DND-41 (cell line): Measurements from ENCODE around the gene MYO1D.

Experiments used
- ATAC-seq: fragments of 200-7000 bp; cut with Tn5 transposase; 3 replicates; pipeline ENCODE4 v1.9.1; 2021; ENCODE audit warnings: low read depth; ENCODE audit not compliant: insufficient read depth
- DNase-seq: peaks from one replicate; pipeline ENCODE4 v3.0.0-alpha.2; 2020
- H2AFZ ChIP-seq: 2 replicates; pipeline ENCODE4 v1.6.0; 2012; ENCODE audit warnings: low read depth, low read length
- H3K27ac ChIP-seq: 2 replicates; pipeline ENCODE4 v1.5.1; 2012; ENCODE audit warnings: low read length, inconsistent platforms
- H3K27me3 ChIP-seq: fragments of 200-600 bp; sonication (generic); 2 replicates; pipeline ENCODE4 v1.6.0; 2012; ENCODE audit warnings: low read length, mild to moderate bottlenecking, inconsistent platforms; ENCODE audit not compliant: insufficient read depth, poor library complexity
- H3K36me3 ChIP-seq: 2 replicates; pipeline ENCODE4 v1.5.1; 2012; ENCODE audit warnings: low read length, inconsistent platforms; ENCODE audit not compliant: insufficient read depth
- H3K4me1 ChIP-seq: 2 replicates; pipeline ENCODE4 v1.5.1; 2012; ENCODE audit warnings: mild to moderate bottlenecking, low read length; ENCODE audit not compliant: insufficient read depth
- H3K4me2 ChIP-seq: 2 replicates; pipeline ENCODE4 v1.6.0; 2012; ENCODE audit warnings: mild to moderate bottlenecking, moderate library complexity, low read length, inconsistent platforms; ENCODE audit not compliant: insufficient read depth
- H3K4me3 ChIP-seq, 2 experiments: fragments of 200-600 bp in 1 of 2; shearing (Covaris generic) in 1 of 2; 2 replicates each; pipeline ENCODE4 v1.5.1; 2012 to 2016; ENCODE audit warnings: inconsistent platforms in 2 of 2, low read length in 2 of 2, mild to moderate bottlenecking in 2 of 2, low read depth in 1 of 2, moderate library complexity in 1 of 2
- H3K79me2 ChIP-seq: 2 replicates; pipeline ENCODE4 v1.6.0; 2012; ENCODE audit warnings: low read length, inconsistent platforms; ENCODE audit not compliant: insufficient read depth
- H3K9ac ChIP-seq: 2 replicates; pipeline ENCODE4 v1.6.0; 2012; ENCODE audit warnings: low read depth, mild to moderate bottlenecking, inconsistent platforms, low read length, moderate library complexity
- H3K9me3 ChIP-seq: 2 replicates; pipeline ENCODE4 v1.5.1; 2012; ENCODE audit warnings: low read length, moderate library complexity, mild to moderate bottlenecking, inconsistent platforms; ENCODE audit not compliant: insufficient read depth, severe bottlenecking
- H4K20me1 ChIP-seq: 2 replicates; pipeline ENCODE4 v1.6.0; 2012; ENCODE audit warnings: low read length; ENCODE audit not compliant: insufficient read depth
- EZH2 ChIP-seq: IDR thresholded peaks from 3 replicates; pipeline ENCODE4 v1.6.1; 2012; ENCODE audit warnings: borderline replicate concordance, low read depth, mild to moderate bottlenecking, moderate library complexity, low read length, inconsistent platforms; ENCODE audit not compliant: severe bottlenecking
- TF ChIP-seq, protein P1 (sequence below): IDR thresholded peaks from 2 replicates; pipeline ENCODE4 v1.5.1; 2012; ENCODE audit warnings: borderline replicate concordance, low read length, moderate library complexity, mild to moderate bottlenecking; ENCODE audit not compliant: poor library complexity, severe bottlenecking; ENCODE audit errors: extremely low read depth

The MYO1D gene

DNA sequence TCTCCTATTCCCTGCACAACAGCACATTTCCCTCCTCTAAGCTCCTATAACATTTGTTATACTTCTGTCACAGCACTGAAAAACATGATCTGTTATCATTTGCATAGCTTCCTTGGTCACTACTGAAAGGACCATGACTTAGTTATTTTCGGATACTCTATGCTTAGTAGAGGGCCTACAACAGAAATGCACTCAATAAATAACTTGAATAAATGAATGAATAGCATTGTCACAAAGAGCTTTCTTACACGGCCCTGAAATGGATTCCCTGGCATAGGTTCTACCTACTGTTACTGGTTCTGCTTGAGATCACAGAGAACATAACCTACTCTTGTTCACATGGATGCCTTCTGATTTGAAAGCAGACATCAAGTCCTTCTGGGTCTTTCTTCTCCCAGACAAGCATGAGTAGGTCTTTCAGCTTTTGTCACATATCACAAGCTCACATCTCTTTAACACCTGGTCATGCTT, 41.6 kb downstream of the MYO1D start:
- H3K9me3 ChIP-seq = no peaks in the 10 kb centered on the region
- no peak for DNase-seq
- no peaks in the 10 kb centered on the region for H3K36me3 ChIP-seq
- no peaks in the 10 kb centered on the region for H3K79me2 ChIP-seq
- no peak overlapping the region for H3K4me3 ChIP-seq
- TF ChIP-seq, protein P1, sequence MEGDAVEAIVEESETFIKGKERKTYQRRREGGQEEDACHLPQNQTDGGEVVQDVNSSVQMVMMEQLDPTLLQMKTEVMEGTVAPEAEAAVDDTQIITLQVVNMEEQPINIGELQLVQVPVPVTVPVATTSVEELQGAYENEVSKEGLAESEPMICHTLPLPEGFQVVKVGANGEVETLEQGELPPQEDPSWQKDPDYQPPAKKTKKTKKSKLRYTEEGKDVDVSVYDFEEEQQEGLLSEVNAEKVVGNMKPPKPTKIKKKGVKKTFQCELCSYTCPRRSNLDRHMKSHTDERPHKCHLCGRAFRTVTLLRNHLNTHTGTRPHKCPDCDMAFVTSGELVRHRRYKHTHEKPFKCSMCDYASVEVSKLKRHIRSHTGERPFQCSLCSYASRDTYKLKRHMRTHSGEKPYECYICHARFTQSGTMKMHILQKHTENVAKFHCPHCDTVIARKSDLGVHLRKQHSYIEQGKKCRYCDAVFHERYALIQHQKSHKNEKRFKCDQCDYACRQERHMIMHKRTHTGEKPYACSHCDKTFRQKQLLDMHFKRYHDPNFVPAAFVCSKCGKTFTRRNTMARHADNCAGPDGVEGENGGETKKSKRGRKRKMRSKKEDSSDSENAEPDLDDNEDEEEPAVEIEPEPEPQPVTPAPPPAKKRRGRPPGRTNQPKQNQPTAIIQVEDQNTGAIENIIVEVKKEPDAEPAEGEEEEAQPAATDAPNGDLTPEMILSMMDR = no peak
- no peak for TF ChIP-seq EZH2
- peaks cover 3% of the 10 kb centered on the region for H3K27me3 ChIP-seq
- H2AFZ ChIP-seq = no peak overlapping the region
- H3K4me1 ChIP-seq = no peaks in the 10 kb centered on the region
- no peak overlapping the region for H3K27ac ChIP-seq
- no peak overlapping the region for H3K9ac ChIP-seq
- H4K20me1 ChIP-seq = no peaks in the 10 kb centered on the region
- no peak for ATAC-seq
- H3K4me2 ChIP-seq = no peak overlapping the region

DNA sequence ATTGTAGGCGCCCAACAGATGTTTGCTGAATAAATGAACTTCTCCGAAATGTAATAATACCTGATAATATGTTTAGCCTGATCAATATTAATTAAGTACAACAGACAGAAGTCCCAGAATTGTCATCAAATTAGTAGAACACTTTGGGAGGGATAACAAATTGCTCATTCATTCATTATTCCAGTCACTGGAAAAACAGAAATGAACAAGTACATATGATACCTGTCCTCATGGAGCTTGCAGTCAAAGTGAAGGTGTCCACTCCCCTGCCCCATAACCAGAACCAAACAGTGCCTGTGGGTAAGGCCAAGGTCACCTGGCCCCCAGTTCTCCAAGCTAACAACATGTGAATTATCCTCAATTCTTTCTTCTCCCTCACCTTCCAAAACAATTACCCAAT, 42.8 kb downstream of the MYO1D start:
- Histone ChIP-seq H3K9ac (no peak overlapping the region), H3K9me3 (no peaks in the 10 kb centered on the region), H3K36me3 (no peaks in the 10 kb centered on the region), H3K4me1 (no peaks in the 10 kb centered on the region), H3K4me2 (no peak overlapping the region), H3K79me2 (no peaks in the 10 kb centered on the region), H2AFZ (no peak overlapping the region), H3K27me3 (peaks cover 3% of the 10 kb centered on the region), H4K20me1 (no peaks in the 10 kb centered on the region), H3K4me3 (no peak overlapping the region), H3K27ac (no peak overlapping the region)
- TF ChIP-seq EZH2 = no peak
- TF ChIP-seq, protein P1 = no peak
- DNase-seq = no peak
- no peak for ATAC-seq

DNA sequence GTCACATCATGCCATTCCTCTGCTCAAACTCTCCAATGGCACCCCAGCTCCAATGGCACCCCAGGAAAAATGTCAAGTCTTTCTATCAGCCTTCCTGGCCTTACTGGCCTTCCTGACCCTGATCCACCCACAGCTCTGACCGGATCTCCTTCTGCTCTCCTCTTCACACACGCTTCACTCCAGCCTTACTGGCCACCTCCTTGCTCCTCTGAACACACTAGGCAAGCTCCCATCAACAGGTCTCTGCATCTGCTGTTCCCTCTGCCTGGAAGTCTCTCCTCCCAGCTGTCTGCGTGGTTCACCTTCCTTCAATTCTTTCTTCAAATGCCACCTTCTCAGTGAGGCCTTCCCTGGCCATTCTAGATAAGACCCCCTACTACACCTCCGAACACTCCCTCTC, 43.4 kb downstream of the MYO1D start:
- TF ChIP-seq, protein P1 = no peak
- no peak for TF ChIP-seq EZH2
- H3K4me2 ChIP-seq = no peak overlapping the region
- no peak overlapping the region for H3K9ac ChIP-seq
- no peaks in the 10 kb centered on the region for H3K79me2 ChIP-seq
- H3K4me1 ChIP-seq = no peaks in the 10 kb centered on the region
- no peaks in the 10 kb centered on the region for H4K20me1 ChIP-seq
- no peak for ATAC-seq
- no peak for DNase-seq
- H2AFZ ChIP-seq = no peak overlapping the region
- no peaks in the 10 kb centered on the region for H3K36me3 ChIP-seq
- H3K4me3 ChIP-seq = no peak overlapping the region
- H3K27ac ChIP-seq = no peak overlapping the region
- H3K27me3 ChIP-seq = peaks cover 7% of the 10 kb centered on the region
- H3K9me3 ChIP-seq = no peaks in the 10 kb centered on the region

DNA sequence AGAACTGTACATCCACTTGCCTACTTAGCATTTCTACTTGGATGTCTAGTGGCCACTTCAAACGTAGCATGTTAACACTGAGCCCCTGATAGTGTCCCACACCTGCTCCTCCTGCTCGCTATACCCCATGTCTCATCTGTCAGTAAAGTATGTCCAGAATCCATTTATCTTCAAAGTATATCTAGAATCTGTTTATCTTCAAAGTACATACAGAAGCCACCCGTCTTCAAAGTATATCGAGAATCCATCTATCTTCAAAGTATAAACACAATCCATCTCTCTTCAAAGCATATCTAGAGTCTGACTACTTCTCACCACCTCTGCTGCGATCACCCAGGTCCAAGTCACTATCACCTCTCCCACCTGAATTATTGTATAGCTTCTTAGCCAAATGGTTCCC, 43.8 kb downstream of the MYO1D start:
- no peak for ATAC-seq
- no peak for DNase-seq
- Histone ChIP-seq H4K20me1 (no peaks in the 10 kb centered on the region), H3K27ac (no peak overlapping the region), H3K4me2 (no peak overlapping the region), H3K4me1 (no peaks in the 10 kb centered on the region), H2AFZ (no peak overlapping the region), H3K79me2 (no peaks in the 10 kb centered on the region), H3K4me3 (no peak overlapping the region), H3K9ac (no peak overlapping the region), H3K27me3 (peaks cover 7% of the 10 kb centered on the region), H3K36me3 (no peaks in the 10 kb centered on the region), H3K9me3 (no peaks in the 10 kb centered on the region)
- no peak for TF ChIP-seq EZH2
- TF ChIP-seq, protein P1 = no peak
